Astrocyte (in vitro differentiated cells and primary cell): ENCODE data around the gene UNCX. TPM values are rescaled to one million over a fixed set of nuclear protein-coding genes. Genes with fewer than 3 reads are reported as not detected.
A peak's percentile ranks its signal among the peaks of the same experiment; 100 is the strongest.
"Not testable (repeated sequence)": the region's sequence is repeated elsewhere in the genome, so short reads cannot be mapped to it uniquely, and the experiment has no call there.

ENCODE experiments used
- DNase-seq: peaks from one replicate; pipeline ENCODE4 v3.0.0-alpha.2; 2010; ENCODE audit warnings: low read depth
- FAIRE-seq: peaks from 2 replicates; lab custom pipeline; 2011; peaks lifted over from hg19 to GRCh38; lab: Jason Lieb, UNC
- H2AFZ ChIP-seq: 2 replicates; pipeline ENCODE4 v1.6.0; 2012; ENCODE audit warnings: low read depth, low read length, inconsistent platforms
- H3K27ac ChIP-seq: 2 replicates; pipeline ENCODE4 v1.5.1; 2011; ENCODE audit warnings: low read depth, low read length, inconsistent platforms
- H3K27me3 ChIP-seq: 2 replicates; pipeline ENCODE4 v1.6.0; 2011; ENCODE audit warnings: low read length, inconsistent platforms; ENCODE audit not compliant: insufficient read depth
- H3K36me3 ChIP-seq: 2 replicates; pipeline ENCODE4 v1.5.1; 2011; ENCODE audit warnings: low read length, inconsistent platforms; ENCODE audit not compliant: insufficient read depth
- H3K4me1 ChIP-seq: 2 replicates; pipeline ENCODE4 v1.5.1; 2011; ENCODE audit warnings: low read length, inconsistent platforms; ENCODE audit not compliant: insufficient read depth
- H3K4me2 ChIP-seq: 2 replicates; pipeline ENCODE4 v1.6.0; 2012; ENCODE audit warnings: low read length, inconsistent platforms
- H3K4me3 ChIP-seq: 2 replicates; pipeline ENCODE4 v1.5.1; 2011; ENCODE audit warnings: low read depth, mild to moderate bottlenecking, low read length, inconsistent platforms; ENCODE audit not compliant: insufficient read depth
- H3K79me2 ChIP-seq: 2 replicates; pipeline ENCODE4 v1.6.0; 2012; ENCODE audit warnings: mild to moderate bottlenecking, low read length, inconsistent platforms; ENCODE audit not compliant: insufficient read depth
- H3K9ac ChIP-seq: 2 replicates; pipeline ENCODE4 v1.6.0; 2012; ENCODE audit warnings: mild to moderate bottlenecking, low read length, inconsistent platforms
- H3K9me3 ChIP-seq: 2 replicates; pipeline ENCODE4 v1.5.1; 2012; ENCODE audit warnings: low read depth, mild to moderate bottlenecking, low read length, inconsistent platforms; ENCODE audit not compliant: insufficient read depth
- H4K20me1 ChIP-seq: 2 replicates; pipeline ENCODE4 v1.6.0; 2012; ENCODE audit warnings: low read length, inconsistent platforms; ENCODE audit not compliant: insufficient read depth
- H3K27ac Mint-ChIP-seq: one replicate; pipeline ENCODE4 v1.8.0; 2021; ENCODE audit warnings: mild to moderate bottlenecking, mixed read lengths; ENCODE audit not compliant: unreplicated experiment
- H3K27me3 Mint-ChIP-seq: one replicate; pipeline ENCODE4 v1.8.0; 2021; ENCODE audit warnings: low read depth, mixed read lengths; ENCODE audit not compliant: unreplicated experiment
- H3K36me3 Mint-ChIP-seq: one replicate; pipeline ENCODE4 v1.8.0; 2021; ENCODE audit warnings: low read depth, mixed read lengths; ENCODE audit not compliant: unreplicated experiment
- H3K4me1 Mint-ChIP-seq: one replicate; pipeline ENCODE4 v1.8.0; 2021; ENCODE audit warnings: low read depth, mixed read lengths; ENCODE audit not compliant: unreplicated experiment
- H3K4me3 Mint-ChIP-seq: one replicate; pipeline ENCODE4 v1.8.0; 2021; ENCODE audit warnings: mild to moderate bottlenecking, moderate library complexity, mixed read lengths; ENCODE audit not compliant: unreplicated experiment
- H3K9me3 Mint-ChIP-seq: one replicate; pipeline ENCODE4 v1.8.0; 2021; ENCODE audit warnings: mild to moderate bottlenecking, mixed read lengths; ENCODE audit not compliant: unreplicated experiment
- CTCF ChIP-seq: IDR thresholded peaks from 2 replicates; pipeline ENCODE4 v1.5.1; 2011; ENCODE audit warnings: low read depth, mild to moderate bottlenecking, inconsistent platforms, low read length, moderate library complexity; ENCODE audit not compliant: insufficient read depth
- EZH2 ChIP-seq: IDR thresholded peaks from 2 replicates; pipeline ENCODE4 v1.6.1; 2012; ENCODE audit warnings: mild to moderate bottlenecking, low read length, inconsistent platforms; ENCODE audit not compliant: insufficient read depth
- total RNA-seq: library from RNA; stranded (reverse); gene quantifications from 2 replicates; pipeline ENCODE4 v1.2.1, GENCODE V29; 2021

UNCX gene
- total RNA-seq, 1 donor from 2014 or later, result not detected

- Mint-ChIP-seq H3K27me3 (peaks cover 35% of the 10 kb centered on the region), H3K4me3 (no peak overlapping the region), H3K9me3 (no peaks in the 10 kb centered on the region), H3K4me1 (no peaks in the 10 kb centered on the region), H3K27ac (no peak overlapping the region), H3K36me3 (no peaks in the 10 kb centered on the region)
- DNase-seq, result peak; percentile 70
- no peaks in the 10 kb centered on the region for H3K79me2 ChIP-seq
- H2AFZ ChIP-seq, result peak overlapping the region; percentile 47
- no peaks in the 10 kb centered on the region for H3K9me3 ChIP-seq
- no peak overlapping the region for H3K9ac ChIP-seq
- no peaks in the 10 kb centered on the region for H3K36me3 ChIP-seq
- no peak overlapping the region for H3K4me3 ChIP-seq
- H3K4me2 ChIP-seq, result peak overlapping the region; percentile 70
- H4K20me1 ChIP-seq, result no peaks in the 10 kb centered on the region
- no peak overlapping the region for H3K27ac ChIP-seq
- no peak for TF ChIP-seq EZH2
- TF ChIP-seq CTCF, result no peak
- H3K27me3 ChIP-seq, result peaks cover 16% of the 10 kb centered on the region
- H3K4me1 ChIP-seq, result peaks cover 10% of the 10 kb centered on the region
- no peak for FAIRE-seq
Observed at GRCh38 chr7:1197997-1198625, 34.6 kb upstream of the UNCX start.

- H3K4me2 ChIP-seq, result no peak overlapping the region
- no peaks in the 10 kb centered on the region for H3K36me3 Mint-ChIP-seq
- TF ChIP-seq EZH2 (no peak), CTCF (no peak)
Observed at GRCh38 chr7:1200045-1200444, 32.6 kb upstream of the UNCX start.

GRCh38 chr7:1201916-1202315 is 30.8 kb upstream of the UNCX start:
- no peak overlapping the region for H2AFZ ChIP-seq
- Mint-ChIP-seq H3K27ac (no peak overlapping the region), H3K27me3 (peaks cover 28% of the 10 kb centered on the region), H3K9me3 (no peaks in the 10 kb centered on the region), H3K4me1 (no peaks in the 10 kb centered on the region), H3K4me3 (no peak overlapping the region), H3K36me3 (no peaks in the 10 kb centered on the region)
- H3K36me3 ChIP-seq, result no peaks in the 10 kb centered on the region
- no peak overlapping the region for H3K27ac ChIP-seq
- H3K4me2 ChIP-seq, result no peak overlapping the region
- DNase-seq, result no peak
- H3K9ac ChIP-seq, result no peak overlapping the region
- peaks cover 17% of the 10 kb centered on the region for H3K27me3 ChIP-seq
- no peak overlapping the region for H3K4me3 ChIP-seq
- no peaks in the 10 kb centered on the region for H3K79me2 ChIP-seq
- FAIRE-seq, result no peak
- H4K20me1 ChIP-seq, result no peaks in the 10 kb centered on the region
- H3K9me3 ChIP-seq, result no peaks in the 10 kb centered on the region
- H3K4me1 ChIP-seq, result peaks cover 10% of the 10 kb centered on the region
- no peak for TF ChIP-seq EZH2
- TF ChIP-seq CTCF, result no peak

More at GRCh38 chr7:1200045-1200444, 32.6 kb upstream of the UNCX start:
- H3K4me1 ChIP-seq, result peaks cover 10% of the 10 kb centered on the region
- no peaks in the 10 kb centered on the region for H3K79me2 ChIP-seq
- no peak overlapping the region for H3K27ac ChIP-seq
- no peaks in the 10 kb centered on the region for H3K9me3 Mint-ChIP-seq
- H3K9ac ChIP-seq, result no peak overlapping the region
- no peaks in the 10 kb centered on the region for H3K4me1 Mint-ChIP-seq
- H3K36me3 ChIP-seq, result no peaks in the 10 kb centered on the region
- H3K27ac Mint-ChIP-seq, result no peak overlapping the region
- peak overlapping the region; percentile 18 for H2AFZ ChIP-seq
- no peak overlapping the region for H3K4me3 ChIP-seq
- no peaks in the 10 kb centered on the region for H4K20me1 ChIP-seq
- H3K27me3 ChIP-seq, result peaks cover 13% of the 10 kb centered on the region
- peaks cover 31% of the 10 kb centered on the region for H3K27me3 Mint-ChIP-seq
- no peak overlapping the region for H3K4me3 Mint-ChIP-seq
- DNase-seq, result peak; percentile 9
- FAIRE-seq, result no peak
- no peaks in the 10 kb centered on the region for H3K9me3 ChIP-seq

GRCh38 chr7:1202914-1203313 is 29.8 kb upstream of the UNCX start:
- not testable (repeated sequence) for H3K4me3 ChIP-seq, H3K4me1 Mint-ChIP-seq, H3K36me3 ChIP-seq, H3K27ac Mint-ChIP-seq, H3K4me2 ChIP-seq, H3K36me3 Mint-ChIP-seq, H3K27ac ChIP-seq, FAIRE-seq, H2AFZ ChIP-seq, H3K9ac ChIP-seq, H3K4me3 Mint-ChIP-seq, H3K9me3 ChIP-seq, DNase-seq, H3K9me3 Mint-ChIP-seq, H3K79me2 ChIP-seq, H4K20me1 ChIP-seq, H3K4me1 ChIP-seq
- H3K27me3 ChIP-seq, result peaks cover 19% of the 10 kb centered on the region
- H3K27me3 Mint-ChIP-seq, result peaks cover 28% of the 10 kb centered on the region
